ENCODE data around the gene TMED6.

- TF ChIP-seq EP300 (IDR thresholded peaks at IDR 0.05; ENCODE audit: borderline replicate concordance) = no peak
- no peak for TF ChIP-seq TCF12 (IDR thresholded peaks at IDR 0.05; ENCODE audit: low read depth)
- no peak for TF ChIP-seq TEAD4 (IDR thresholded peaks at IDR 0.05)
- TF ChIP-seq, protein P1, sequence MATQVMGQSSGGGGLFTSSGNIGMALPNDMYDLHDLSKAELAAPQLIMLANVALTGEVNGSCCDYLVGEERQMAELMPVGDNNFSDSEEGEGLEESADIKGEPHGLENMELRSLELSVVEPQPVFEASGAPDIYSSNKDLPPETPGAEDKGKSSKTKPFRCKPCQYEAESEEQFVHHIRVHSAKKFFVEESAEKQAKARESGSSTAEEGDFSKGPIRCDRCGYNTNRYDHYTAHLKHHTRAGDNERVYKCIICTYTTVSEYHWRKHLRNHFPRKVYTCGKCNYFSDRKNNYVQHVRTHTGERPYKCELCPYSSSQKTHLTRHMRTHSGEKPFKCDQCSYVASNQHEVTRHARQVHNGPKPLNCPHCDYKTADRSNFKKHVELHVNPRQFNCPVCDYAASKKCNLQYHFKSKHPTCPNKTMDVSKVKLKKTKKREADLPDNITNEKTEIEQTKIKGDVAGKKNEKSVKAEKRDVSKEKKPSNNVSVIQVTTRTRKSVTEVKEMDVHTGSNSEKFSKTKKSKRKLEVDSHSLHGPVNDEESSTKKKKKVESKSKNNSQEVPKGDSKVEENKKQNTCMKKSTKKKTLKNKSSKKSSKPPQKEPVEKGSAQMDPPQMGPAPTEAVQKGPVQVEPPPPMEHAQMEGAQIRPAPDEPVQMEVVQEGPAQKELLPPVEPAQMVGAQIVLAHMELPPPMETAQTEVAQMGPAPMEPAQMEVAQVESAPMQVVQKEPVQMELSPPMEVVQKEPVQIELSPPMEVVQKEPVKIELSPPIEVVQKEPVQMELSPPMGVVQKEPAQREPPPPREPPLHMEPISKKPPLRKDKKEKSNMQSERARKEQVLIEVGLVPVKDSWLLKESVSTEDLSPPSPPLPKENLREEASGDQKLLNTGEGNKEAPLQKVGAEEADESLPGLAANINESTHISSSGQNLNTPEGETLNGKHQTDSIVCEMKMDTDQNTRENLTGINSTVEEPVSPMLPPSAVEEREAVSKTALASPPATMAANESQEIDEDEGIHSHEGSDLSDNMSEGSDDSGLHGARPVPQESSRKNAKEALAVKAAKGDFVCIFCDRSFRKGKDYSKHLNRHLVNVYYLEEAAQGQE (IDR thresholded peaks at IDR 0.05; ENCODE audit: low read depth) = no peak
- TF ChIP-seq TAF1 (IDR thresholded peaks at IDR 0.05; ENCODE audit: low read depth) = no peak
- TF ChIP-seq FOXM1 (IDR thresholded peaks at IDR 0.05; ENCODE audit: borderline replicate concordance, low read depth) = no peak
- TF ChIP-seq, protein P2, sequence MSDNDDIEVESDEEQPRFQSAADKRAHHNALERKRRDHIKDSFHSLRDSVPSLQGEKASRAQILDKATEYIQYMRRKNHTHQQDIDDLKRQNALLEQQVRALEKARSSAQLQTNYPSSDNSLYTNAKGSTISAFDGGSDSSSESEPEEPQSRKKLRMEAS (IDR thresholded peaks at IDR 0.05) = no peak
- no peak for TF ChIP-seq EGR1 (IDR thresholded peaks at IDR 0.05)
- TF ChIP-seq YY1 (IDR thresholded peaks at IDR 0.05; ENCODE audit: low read depth) = no peak
- TF ChIP-seq CEBPB (IDR thresholded peaks at IDR 0.05) = no peak
- no peak for TF ChIP-seq NFIC (IDR thresholded peaks at IDR 0.05)
Measured at GRCh38 chr16:69371564-69371963, 20.0 kb upstream of the TMED6 start.
